ENCODE data around the gene POLR2A.
A peak's percentile ranks its signal among the peaks of the same experiment; 100 is the strongest.

The POLR2A gene

DNA sequence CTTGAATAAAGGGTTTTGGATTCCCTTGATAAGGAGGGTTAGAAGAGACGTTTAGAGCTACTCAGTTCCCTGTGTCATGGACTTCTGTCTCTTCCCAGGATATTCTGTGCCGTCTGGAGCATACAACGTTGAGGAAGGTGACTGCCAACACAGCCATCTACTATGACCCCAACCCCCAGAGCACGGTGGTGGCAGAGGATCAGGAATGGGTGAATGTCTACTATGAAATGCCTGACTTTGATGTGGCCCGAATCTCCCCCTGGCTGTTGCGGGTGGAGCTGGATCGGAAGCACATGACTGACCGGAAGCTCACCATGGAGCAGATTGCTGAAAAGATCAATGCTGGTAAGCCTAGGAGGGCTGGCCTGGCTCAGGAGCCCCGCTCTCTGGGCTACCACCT, 24.7 kb downstream of the POLR2A start:
- no peak for DNase-seq

GRCh38 chr17:7509937-7510336, 25.8 kb downstream of the POLR2A start:
- DNase-seq = no peak

- DNase-seq = no peak
Measured at GRCh38 chr17:7511108-7511507, 26.9 kb downstream of the POLR2A start.

DNA sequence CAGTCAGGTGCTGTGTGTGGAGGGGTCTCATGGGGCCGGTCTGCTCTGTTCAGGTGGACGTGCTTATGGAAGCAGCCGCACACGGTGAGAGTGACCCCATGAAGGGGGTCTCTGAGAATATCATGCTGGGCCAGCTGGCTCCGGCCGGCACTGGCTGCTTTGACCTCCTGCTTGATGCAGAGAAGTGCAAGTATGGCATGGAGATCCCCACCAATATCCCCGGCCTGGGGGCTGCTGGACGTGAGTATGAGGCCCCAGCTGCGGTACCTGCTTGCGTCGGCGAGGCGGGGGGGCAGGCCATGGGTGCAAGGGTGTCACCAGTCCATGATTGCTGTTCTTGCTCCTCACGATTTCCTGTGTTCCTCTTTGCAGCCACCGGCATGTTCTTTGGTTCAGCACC, 27.9 kb downstream of the POLR2A start:
- no peak for DNase-seq

GRCh38 chr17:7512824-7513540, 28.8 kb downstream of the POLR2A start:
- no peak for DNase-seq

GRCh38 chr17:7513850-7514419, 29.8 kb downstream of the POLR2A start:
- DNase-seq = no peak

DNA sequence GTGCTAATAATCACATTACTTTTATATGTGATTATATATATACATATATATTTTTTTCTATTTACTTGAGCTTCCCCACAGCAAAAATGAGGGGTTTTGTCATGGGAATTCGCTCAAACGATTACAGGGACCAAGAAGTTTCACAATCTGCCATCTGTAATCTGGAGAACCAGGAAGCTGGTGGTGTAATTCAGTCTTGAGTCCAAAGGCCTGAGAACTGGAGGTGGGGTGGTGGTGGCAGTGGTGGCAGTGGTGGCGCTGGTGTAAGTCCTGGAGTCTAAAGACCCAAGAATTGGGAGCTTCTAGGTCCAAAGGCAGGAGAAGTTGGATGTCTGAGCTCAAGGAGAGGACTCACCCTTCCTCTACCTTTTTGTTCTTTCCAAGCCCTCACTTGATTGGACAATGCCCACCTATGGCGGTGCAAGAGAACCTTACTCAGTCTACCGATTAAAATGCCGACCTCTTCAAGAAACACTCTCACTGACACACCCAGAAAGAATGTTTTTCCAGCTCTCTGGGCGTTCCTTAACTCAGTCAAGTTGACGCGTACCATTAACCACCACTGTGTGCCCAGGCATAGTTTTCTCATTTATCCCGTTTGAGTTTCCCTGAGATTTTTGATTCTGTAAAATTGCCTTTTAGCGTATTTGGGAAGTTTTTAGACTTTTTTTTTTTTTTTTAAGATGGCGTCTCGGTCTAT, 31.9 kb downstream of the POLR2A start:
- DNase-seq = no peak

- peak; percentile 50 for DNase-seq
Measured at GRCh38 chr17:7523033-7523432, 38.9 kb downstream of the POLR2A start.

DNA sequence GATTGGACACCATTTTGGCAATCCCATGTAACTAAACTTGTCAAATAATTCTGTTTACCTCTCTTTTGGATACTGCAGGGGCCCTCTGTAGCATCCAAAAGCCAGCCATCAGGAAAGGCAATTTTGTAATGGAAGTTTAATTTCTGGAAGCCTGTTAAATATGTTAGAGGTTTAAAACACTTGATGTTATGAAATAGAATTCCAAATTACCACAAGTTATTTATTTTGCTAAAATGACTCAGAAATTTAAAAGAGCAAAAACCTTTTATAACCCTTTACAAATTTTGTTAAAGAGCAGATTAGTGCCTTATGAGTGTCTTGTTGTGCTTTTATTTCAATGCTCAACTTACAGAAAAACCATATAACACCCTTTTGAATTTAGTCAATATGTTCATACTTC, 44.7 kb downstream of the POLR2A start:
- DNase-seq = no peak

GRCh38 chr17:7530023-7530900, 46.1 kb downstream of the POLR2A start:
- DNase-seq = no peak

DNA sequence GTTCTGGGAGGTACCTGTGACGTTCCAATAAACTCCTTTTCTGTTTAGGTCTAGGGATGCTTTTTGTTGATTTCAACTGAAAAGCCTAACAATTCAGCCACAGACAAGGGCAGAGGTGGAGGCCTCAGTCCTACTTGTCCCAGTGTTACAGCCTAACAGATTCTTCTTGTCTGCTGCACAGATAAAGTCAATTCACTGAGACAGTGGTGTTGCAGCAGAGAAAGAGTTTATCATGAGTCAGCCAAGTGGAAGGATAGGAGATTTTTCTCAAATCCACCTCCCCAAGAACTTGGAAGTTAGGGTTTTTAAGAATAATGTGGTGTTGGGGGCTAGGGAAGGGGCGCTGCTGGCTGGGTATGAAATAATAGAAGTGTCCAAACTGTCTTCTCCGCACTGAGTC, 53.9 kb downstream of the POLR2A start:
- no peak for DNase-seq

- DNase-seq = no peak
Measured at GRCh38 chr17:7538891-7539545, 54.9 kb downstream of the POLR2A start.

DNA sequence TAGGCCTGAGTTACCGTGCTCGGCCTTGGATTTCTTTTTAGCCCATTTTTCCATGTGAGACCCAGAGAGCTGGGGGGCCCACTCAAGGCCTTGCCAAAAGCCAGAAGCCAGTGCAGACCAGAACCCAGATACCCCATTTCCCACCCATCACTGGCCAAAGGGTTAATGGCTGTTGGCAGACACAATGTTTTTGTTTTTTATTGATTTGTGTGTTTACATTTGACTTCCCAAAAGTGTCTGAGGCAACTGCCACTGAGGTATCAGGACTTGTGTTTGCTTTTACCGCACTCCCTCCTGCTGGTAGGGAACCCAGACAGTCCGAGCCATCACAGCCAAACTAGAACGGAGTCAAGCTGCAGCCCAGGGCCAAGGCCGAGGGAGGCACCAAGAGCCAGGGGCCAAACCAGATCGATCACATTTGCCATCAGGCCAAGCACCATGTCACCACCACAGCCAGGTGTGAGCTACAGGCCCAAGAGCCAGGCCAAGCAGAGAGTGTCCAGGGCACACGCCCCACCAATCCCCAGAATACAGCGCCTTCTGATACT, 57.0 kb downstream of the POLR2A start:
- no peak for DNase-seq

- DNase-seq = no peak
Measured at GRCh38 chr17:7544911-7545310, 60.7 kb downstream of the POLR2A start.

DNA sequence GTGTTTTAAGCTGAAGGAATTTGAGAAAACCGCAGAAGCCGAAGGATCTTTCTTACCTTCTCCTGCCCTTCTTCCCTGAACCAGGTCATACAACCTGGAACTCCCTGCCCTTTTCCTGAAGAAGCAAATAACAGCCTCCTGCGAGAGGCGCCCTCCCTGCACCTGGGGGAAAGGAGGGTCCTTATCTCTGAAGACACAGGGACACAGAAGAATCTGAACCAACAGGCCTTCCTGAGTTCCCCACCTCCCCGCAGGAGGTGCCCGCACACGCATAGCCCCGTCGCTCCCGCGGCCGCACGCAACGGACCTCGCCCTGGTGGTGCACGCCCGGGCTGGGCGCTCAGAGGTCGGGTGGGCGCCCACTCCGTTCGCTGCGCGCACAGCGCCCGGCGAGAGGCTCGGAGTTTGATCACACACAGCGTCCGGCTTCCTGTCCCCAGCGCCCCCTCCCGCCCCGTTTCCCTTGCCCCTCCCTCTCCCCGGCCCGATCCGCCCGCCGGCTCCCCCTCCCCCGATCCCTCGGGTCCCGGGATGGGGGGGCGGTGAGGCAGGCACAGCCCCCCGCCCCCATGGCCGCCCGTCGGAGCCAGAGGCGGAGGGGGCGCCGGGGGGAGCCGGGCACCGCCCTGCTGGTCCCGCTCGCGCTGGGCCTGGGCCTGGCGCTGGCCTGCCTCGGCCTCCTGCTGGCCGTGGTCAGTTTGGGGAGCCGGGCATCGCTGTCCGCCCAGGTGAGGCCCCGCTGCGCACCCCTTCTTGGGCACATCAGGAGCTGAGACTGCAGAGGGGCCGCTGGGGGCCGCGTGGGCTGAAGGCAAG, 64.6 kb downstream of the POLR2A start, which contains the start of gene TNFSF12:
Gene TNFSF12 (plus strand): TSS at position 474 of the 816 bp plus-strand sequence. CDS start 96 bp downstream, at position 570.
- peak; percentile 71 for DNase-seq
